Liver (tissue), 3 donors: ENCODE results near the gene XAB2.
"Not testable (repeated sequence)": the region's sequence is repeated elsewhere in the genome, so short reads cannot be mapped to it uniquely, and the experiment has no call there.

ENCODE experiments used
- EGR1 ChIP-seq, 2 donors: IDR thresholded peaks; 2 replicates each; pipeline ENCODE4 v1.6.1; 2016 to 2018; ENCODE audit warnings: antibody characterized with exemption in 2 of 2, low read depth in 2 of 2
- HNF4A ChIP-seq, 2 donors: conservative IDR thresholded peaks; 2 replicates each; pipeline ENCODE4 v1.6.1; 2016; ENCODE audit warnings: antibody characterized with exemption in 2 of 2, mild to moderate bottlenecking in 2 of 2
- RAD21 ChIP-seq, 2 donors: IDR thresholded peaks; 2 replicates each; pipeline ENCODE4 v1.6.1; 2016; ENCODE audit warnings: antibody characterized with exemption in 2 of 2, mild to moderate bottlenecking in 2 of 2
- SP1 ChIP-seq: IDR thresholded peaks from 2 replicates; pipeline ENCODE4 v1.6.1; 2018; ENCODE audit warnings: antibody characterized with exemption, mild to moderate bottlenecking
- TAF1 ChIP-seq: conservative IDR thresholded peaks from 2 replicates; pipeline ENCODE4 v1.6.1; 2016; ENCODE audit warnings: antibody characterized with exemption, mild to moderate bottlenecking
- TF ChIP-seq, protein P1 (sequence below): IDR thresholded peaks from 2 replicates; pipeline ENCODE4 v1.6.1; 2016; ENCODE audit warnings: antibody characterized with exemption
- TF ChIP-seq, protein P2 (sequence below): fragments of 150-350 bp; IDR thresholded peaks from 2 replicates; pipeline ENCODE4 v1.5.1; 2017; ENCODE audit warnings: improper control_type of control experiment, low read depth, low read length; ENCODE audit not compliant: missing input control
- TF ChIP-seq, protein P3 (sequence below): IDR thresholded peaks from 2 replicates; pipeline ENCODE4 v1.6.1; 2016; ENCODE audit warnings: antibody characterized with exemption, mild to moderate bottlenecking
- donor health status: healthy.
- donor health status: healthy.

DNA sequence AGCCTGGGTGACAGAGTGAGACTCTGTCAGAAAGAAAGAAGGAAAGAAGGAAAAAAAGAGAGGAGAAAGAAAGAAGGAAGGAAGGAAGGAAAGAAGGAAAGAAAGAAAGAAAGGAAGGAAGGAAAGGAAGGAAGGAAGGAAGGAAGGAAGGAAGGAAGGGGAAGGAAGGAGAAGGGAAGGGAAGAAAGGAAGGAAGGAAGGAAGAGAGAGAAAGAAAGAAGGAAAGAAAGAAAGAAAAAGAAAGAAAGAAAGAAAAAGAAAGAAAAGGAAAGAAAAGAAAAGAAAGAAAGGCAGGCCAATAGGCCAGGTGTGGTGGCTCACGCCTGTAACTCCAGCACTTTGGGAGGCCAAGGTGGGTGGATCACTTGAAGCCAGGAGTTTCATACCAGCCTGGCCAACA lies 51.9 kb downstream of the XAB2 start:
- TF ChIP-seq, protein P1, sequence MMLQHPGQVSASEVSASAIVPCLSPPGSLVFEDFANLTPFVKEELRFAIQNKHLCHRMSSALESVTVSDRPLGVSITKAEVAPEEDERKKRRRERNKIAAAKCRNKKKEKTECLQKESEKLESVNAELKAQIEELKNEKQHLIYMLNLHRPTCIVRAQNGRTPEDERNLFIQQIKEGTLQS = not testable (repeated sequence)
- TF ChIP-seq, protein P2, sequence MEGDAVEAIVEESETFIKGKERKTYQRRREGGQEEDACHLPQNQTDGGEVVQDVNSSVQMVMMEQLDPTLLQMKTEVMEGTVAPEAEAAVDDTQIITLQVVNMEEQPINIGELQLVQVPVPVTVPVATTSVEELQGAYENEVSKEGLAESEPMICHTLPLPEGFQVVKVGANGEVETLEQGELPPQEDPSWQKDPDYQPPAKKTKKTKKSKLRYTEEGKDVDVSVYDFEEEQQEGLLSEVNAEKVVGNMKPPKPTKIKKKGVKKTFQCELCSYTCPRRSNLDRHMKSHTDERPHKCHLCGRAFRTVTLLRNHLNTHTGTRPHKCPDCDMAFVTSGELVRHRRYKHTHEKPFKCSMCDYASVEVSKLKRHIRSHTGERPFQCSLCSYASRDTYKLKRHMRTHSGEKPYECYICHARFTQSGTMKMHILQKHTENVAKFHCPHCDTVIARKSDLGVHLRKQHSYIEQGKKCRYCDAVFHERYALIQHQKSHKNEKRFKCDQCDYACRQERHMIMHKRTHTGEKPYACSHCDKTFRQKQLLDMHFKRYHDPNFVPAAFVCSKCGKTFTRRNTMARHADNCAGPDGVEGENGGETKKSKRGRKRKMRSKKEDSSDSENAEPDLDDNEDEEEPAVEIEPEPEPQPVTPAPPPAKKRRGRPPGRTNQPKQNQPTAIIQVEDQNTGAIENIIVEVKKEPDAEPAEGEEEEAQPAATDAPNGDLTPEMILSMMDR = not testable (repeated sequence)
- TF ChIP-seq SP1; EGR1 (IDR thresholded peaks at IDR 0.05; ENCODE audit: low read depth in 2 of 2); TAF1; RAD21 (IDR thresholded peaks at IDR 0.05); HNF4A (conservative IDR thresholded peaks at IDR 0.05): not testable (repeated sequence)
- TF ChIP-seq, protein P3, sequence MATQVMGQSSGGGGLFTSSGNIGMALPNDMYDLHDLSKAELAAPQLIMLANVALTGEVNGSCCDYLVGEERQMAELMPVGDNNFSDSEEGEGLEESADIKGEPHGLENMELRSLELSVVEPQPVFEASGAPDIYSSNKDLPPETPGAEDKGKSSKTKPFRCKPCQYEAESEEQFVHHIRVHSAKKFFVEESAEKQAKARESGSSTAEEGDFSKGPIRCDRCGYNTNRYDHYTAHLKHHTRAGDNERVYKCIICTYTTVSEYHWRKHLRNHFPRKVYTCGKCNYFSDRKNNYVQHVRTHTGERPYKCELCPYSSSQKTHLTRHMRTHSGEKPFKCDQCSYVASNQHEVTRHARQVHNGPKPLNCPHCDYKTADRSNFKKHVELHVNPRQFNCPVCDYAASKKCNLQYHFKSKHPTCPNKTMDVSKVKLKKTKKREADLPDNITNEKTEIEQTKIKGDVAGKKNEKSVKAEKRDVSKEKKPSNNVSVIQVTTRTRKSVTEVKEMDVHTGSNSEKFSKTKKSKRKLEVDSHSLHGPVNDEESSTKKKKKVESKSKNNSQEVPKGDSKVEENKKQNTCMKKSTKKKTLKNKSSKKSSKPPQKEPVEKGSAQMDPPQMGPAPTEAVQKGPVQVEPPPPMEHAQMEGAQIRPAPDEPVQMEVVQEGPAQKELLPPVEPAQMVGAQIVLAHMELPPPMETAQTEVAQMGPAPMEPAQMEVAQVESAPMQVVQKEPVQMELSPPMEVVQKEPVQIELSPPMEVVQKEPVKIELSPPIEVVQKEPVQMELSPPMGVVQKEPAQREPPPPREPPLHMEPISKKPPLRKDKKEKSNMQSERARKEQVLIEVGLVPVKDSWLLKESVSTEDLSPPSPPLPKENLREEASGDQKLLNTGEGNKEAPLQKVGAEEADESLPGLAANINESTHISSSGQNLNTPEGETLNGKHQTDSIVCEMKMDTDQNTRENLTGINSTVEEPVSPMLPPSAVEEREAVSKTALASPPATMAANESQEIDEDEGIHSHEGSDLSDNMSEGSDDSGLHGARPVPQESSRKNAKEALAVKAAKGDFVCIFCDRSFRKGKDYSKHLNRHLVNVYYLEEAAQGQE = not testable (repeated sequence)
